CD4-positive, alpha-beta T cell treated with Interleukin-15 for 4 hours (primary cell): ENCODE results near the gene RNF187.

Experiments
- DNase-seq: peaks from one replicate; pipeline ENCODE4 v3.0.0-alpha.2; 2020; ENCODE audit warnings: low spot score

RNF187 gene

GRCh38 chr1:228544921-228545591 lies 57.9 kb downstream of the RNF187 start:
- no peak for DNase-seq
